Testis (tissue), 3 donors: ENCODE results near the gene MYRFL. TPM values are rescaled to one million over a fixed set of nuclear protein-coding genes. Genes with fewer than 3 reads are reported as not detected.

Source experiments
- DNase-seq: peaks from one replicate; pipeline ENCODE4 v3.0.0-alpha.2; 2019
- H3K27ac ChIP-seq, 2 donors: fragments of 200-600 bp; sonication (generic); one replicate each; pipeline ENCODE4 v1.5.1; 2019
- H3K27me3 ChIP-seq: fragments of 200-600 bp; sonication (generic); one replicate; pipeline ENCODE4 v1.5.1; 2019
- H3K36me3 ChIP-seq: fragments of 200-600 bp; sonication (generic); one replicate; pipeline ENCODE4 v1.5.1; 2017; ENCODE audit warnings: low read depth; ENCODE audit errors: missing control alignments
- H3K4me1 ChIP-seq: fragments of 200-600 bp; sonication (generic); one replicate; pipeline ENCODE4 v1.5.1; 2019
- H3K4me3 ChIP-seq, 2 donors: fragments of 200-600 bp; sonication (generic); one replicate each; pipeline ENCODE4 v1.5.1; 2017 to 2019
- H3K9me3 ChIP-seq: fragments of 200-600 bp; sonication (generic); one replicate; pipeline ENCODE4 v1.5.1; 2017
- POLR2A ChIP-seq: fragments of 450-650 bp; IDR thresholded peaks from one replicate; pipeline ENCODE4 v1.6.1; 2017; ENCODE audit warnings: antibody characterized with exemption, mild to moderate bottlenecking, moderate library complexity
- WGBS, 2 donors: methylation state at CpG; one replicate each; pipeline ENCODE4 v1.1.5; 2018; 5-methylcytosine and 5-hydroxymethylcytosine counted together
- intact Hi-C: fragments of 100-400 bp; cut with DNase I; formaldehyde crosslinking; loops from one replicate; pipeline ENCODE4 v1.15.1; 2023; ENCODE audit warnings: low total_unique reads
- polyA plus RNA-seq: library from polyadenylated mRNA; stranded (reverse); fragments of 350-450 nt; fragmentation: Illumina TruSeq; extraction: RNeasy Lipid Tissue Mini Kit (QIAGEN cat#74804); gene quantifications from one replicate; pipeline ENCODE4 v1.2.3, GENCODE V29; 2014; ENCODE audit warnings: low read depth, low replicate concordance; ENCODE audit not compliant: insufficient read depth
- total RNA-seq, 2 donors: library from RNA; depleted of rRNA; stranded (reverse); fragments of >200 nt; gene quantifications; one replicate each; pipeline ENCODE4 v1.2.3, GENCODE V29; 2016
- TF ChIP-seq, protein P1 (sequence below), 3 experiments: fragments of 450-650 bp in 2 of 3; fragments of 200-600 bp in 1 of 3; sonication (generic) in 1 of 3; IDR thresholded peaks; one replicate each; pipeline ENCODE4 v1.5.1; 2016 to 2019; ENCODE audit warnings: antibody characterized with exemption in 3 of 3, mild to moderate bottlenecking in 2 of 3, moderate library complexity in 1 of 3

The MYRFL gene
- total and polyA plus RNA-seq, 3 donors from 2014 or later, result 0.87 to 8.0 (median 1.0) TPM

DNA sequence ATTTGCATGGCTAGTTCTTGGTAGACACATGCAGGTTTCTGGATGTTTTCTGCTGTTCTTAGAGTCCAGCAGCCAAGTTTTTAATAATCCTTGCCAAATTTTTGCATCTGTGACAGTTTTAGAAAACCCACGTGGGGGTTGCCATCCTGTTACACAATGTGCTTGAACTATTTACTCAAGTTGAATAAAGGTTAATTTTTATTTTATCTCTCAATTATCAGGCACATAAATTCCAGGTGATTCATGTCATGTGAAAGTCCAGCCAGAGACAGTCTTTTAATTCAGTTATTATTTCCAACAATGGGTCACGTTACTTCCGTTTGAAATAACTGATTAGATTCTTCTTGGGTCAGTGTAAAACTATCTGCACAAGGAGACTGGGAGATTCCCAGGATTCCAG is 15.7 kb downstream of the MYRFL start:
- no peaks in the 10 kb centered on the region for H3K27me3 ChIP-seq
- H3K27ac ChIP-seq, result no peak overlapping the region
- DNase-seq, result no peak
- 20 to 43% methylated on average over 3 of the region's 3 CpGs for WGBS, 2 donors
- no peak overlapping the region for H3K4me3 ChIP-seq
- intact Hi-C loops, result no loop called here
- TF ChIP-seq, protein P1, sequence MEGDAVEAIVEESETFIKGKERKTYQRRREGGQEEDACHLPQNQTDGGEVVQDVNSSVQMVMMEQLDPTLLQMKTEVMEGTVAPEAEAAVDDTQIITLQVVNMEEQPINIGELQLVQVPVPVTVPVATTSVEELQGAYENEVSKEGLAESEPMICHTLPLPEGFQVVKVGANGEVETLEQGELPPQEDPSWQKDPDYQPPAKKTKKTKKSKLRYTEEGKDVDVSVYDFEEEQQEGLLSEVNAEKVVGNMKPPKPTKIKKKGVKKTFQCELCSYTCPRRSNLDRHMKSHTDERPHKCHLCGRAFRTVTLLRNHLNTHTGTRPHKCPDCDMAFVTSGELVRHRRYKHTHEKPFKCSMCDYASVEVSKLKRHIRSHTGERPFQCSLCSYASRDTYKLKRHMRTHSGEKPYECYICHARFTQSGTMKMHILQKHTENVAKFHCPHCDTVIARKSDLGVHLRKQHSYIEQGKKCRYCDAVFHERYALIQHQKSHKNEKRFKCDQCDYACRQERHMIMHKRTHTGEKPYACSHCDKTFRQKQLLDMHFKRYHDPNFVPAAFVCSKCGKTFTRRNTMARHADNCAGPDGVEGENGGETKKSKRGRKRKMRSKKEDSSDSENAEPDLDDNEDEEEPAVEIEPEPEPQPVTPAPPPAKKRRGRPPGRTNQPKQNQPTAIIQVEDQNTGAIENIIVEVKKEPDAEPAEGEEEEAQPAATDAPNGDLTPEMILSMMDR (IDR thresholded peaks at IDR 0.05), result no peak
- no peak for TF ChIP-seq POLR2A
- H3K9me3 ChIP-seq, result no peaks in the 10 kb centered on the region
- no peaks in the 10 kb centered on the region for H3K36me3 ChIP-seq
- peaks cover under 1% of the 10 kb centered on the region for H3K4me1 ChIP-seq

DNA sequence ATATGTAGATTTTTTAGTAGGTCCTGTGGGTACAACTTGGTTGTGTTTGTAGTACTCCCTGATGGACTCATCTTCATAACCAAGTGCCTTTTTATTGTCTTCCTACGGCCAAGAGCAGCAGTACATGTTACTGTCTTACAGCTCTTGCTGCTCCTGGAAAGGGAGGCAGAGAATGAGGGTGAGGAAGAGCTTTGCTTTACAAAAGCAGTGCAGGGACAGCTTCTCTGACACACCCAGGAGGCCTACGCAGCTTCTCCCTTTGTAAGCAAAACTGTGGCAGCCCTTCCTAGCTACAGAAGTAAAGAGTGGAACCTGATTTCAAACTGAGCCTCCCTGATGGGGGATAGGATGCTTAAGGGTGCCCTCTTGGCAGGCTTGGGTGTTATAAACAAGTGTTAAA is 18.6 kb downstream of the MYRFL start:
- 72 to 80% methylated on average over 2 of the region's 2 CpGs for WGBS, 2 donors
- Histone ChIP-seq H3K27ac (no peak overlapping the region), H3K4me3 (no peak overlapping the region), H3K36me3 (no peaks in the 10 kb centered on the region), H3K27me3 (no peaks in the 10 kb centered on the region), H3K9me3 (no peaks in the 10 kb centered on the region), H3K4me1 (no peaks in the 10 kb centered on the region)
- intact Hi-C loops, result no loop called here
- TF ChIP-seq POLR2A, result no peak
- TF ChIP-seq, protein P1 (IDR thresholded peaks at IDR 0.05), result no peak
- DNase-seq, result no peak

DNA sequence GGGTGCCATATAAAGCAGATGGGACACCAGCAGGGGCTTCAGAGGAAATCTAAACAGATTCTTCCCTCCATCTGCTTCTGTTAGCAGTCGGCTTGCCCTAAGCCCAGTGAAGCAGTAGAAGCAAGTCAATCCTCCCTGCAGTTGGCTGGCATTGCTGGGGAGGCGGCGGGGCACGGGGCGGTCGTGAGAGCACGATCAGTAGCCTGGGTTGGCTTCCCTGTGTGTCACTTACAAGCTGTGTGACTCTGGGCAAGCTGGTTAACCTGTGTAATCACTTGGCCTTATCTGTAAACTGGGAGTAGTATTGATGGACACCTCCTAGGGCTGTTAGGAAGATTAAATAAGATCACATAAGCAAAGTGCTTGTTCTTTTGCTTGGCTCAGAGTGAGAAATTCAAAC is 19.4 kb downstream of the MYRFL start:
- intact Hi-C loops, result no loop called here
- WGBS, 2 donors, result 92 to 93% methylated on average over 7 of the region's 7 CpGs
- Histone ChIP-seq H3K4me3 (no peak overlapping the region), H3K27ac (no peak overlapping the region), H3K4me1 (no peaks in the 10 kb centered on the region), H3K9me3 (no peaks in the 10 kb centered on the region), H3K36me3 (no peaks in the 10 kb centered on the region), H3K27me3 (no peaks in the 10 kb centered on the region)
- no peak for DNase-seq
- TF ChIP-seq, protein P1 (IDR thresholded peaks at IDR 0.05), result no peak
- TF ChIP-seq POLR2A, result no peak

DNA sequence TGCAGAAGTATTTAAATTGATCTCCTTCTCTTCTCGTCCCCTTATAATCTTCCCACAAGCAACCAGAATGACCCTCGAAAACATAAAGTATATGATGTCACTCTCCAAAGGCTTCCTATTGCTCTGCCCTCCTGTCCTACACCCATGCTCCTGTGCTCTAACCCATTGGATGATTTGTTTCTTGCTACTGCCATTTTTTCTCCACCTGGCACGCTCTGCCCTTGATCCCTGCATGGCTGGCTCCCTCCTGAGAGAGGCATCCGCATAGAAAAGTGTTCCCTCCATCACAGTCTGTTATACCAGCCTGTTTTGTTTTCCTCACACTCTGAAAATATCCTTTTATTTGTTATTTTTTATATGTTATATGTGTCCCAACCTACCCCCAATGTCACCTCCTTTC is 19.8 kb downstream of the MYRFL start:
- no peak for TF ChIP-seq POLR2A
- TF ChIP-seq, protein P1 (IDR thresholded peaks at IDR 0.05), result no peak
- intact Hi-C loops, result no loop called here
- Histone ChIP-seq H3K9me3 (no peaks in the 10 kb centered on the region), H3K4me3 (no peak overlapping the region), H3K4me1 (no peaks in the 10 kb centered on the region), H3K36me3 (no peaks in the 10 kb centered on the region), H3K27ac (no peak overlapping the region), H3K27me3 (no peaks in the 10 kb centered on the region)
- WGBS, 2 donors, result 86 to 91% methylated on average over 4 of the region's 4 CpGs
- no peak for DNase-seq

DNA sequence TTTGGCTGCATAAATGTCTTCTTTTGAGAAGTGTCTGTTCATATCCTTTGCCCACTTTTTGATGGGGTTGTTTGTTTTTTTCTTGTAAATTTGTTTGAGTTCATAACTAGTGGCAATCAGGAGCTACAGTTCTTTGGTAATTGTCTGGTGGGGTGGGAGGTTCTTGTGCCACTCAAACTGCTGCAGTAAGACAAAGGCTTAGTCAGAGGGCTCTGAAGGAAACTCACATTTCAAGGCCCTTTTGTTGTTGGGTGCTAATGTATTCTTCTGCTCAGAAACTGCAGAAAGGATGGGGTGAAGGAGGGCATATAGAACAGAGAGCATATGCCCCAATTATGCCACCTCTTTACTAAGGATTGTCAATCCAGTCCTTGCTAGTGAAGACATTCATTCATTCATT is 21.9 kb downstream of the MYRFL start:
- intact Hi-C loops, result no loop called here
- Histone ChIP-seq H3K9me3 (no peaks in the 10 kb centered on the region), H3K36me3 (no peaks in the 10 kb centered on the region), H3K4me3 (no peak overlapping the region), H3K4me1 (no peaks in the 10 kb centered on the region), H3K27me3 (no peaks in the 10 kb centered on the region), H3K27ac (no peak overlapping the region)
- TF ChIP-seq, protein P1 (IDR thresholded peaks at IDR 0.05), result no peak
- TF ChIP-seq POLR2A, result no peak
- no peak for DNase-seq
